ENCODE measurements around the gene PDE9A. TPM values are rescaled to one million over a fixed set of nuclear protein-coding genes. Genes with fewer than 3 reads are reported as not detected.
"Not testable (repeated sequence)": the region's sequence is repeated elsewhere in the genome, so short reads cannot be mapped to it uniquely, and the experiment has no call there.

The PDE9A gene
- 10 to 100 TPM in 1 of 3 donors, 1 to 10 TPM in 2; 5.6 to 13.6 (median 6.2) TPM for polyA plus RNA-seq

DNA sequence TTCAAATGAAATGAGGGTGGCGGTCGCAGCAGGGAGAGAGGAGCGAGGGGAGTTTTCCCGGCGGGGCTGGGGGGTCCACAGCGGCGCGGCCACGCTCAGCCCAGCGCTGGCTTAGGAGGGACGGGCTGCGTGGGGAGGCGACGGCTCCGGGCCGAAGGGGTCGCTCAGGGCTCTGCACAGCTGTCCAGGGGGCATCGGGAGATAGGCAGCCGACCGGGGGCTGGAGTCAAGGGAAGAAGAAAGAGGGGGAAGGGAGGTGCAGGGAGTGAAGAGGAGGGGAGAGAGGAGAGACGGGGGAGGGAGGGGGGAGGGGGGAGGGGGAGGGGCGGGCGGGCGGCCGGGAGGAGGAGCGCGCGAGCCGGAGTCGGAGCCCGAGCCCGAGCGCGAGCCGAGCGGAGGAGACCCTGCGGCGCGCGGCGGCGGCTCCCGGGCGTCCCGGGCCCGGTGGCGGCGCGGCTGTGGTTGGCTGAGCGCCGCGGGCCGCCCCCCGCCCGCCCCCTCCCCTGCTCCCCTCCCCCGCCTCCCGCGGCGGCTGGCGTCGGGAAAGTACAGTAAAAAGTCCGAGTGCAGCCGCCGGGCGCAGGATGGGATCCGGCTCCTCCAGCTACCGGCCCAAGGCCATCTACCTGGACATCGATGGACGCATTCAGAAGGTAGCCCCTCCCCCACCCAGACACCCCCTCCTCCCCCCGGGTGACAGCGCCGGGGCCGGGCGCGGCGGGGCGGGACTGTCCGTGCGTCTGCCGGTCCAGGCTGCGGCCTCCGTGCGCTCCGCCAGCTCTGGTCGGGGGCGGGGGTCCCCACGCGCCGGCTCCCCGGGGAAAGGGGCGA, at the start of gene PDE9A:
PDE9A (plus strand) TSS at position 391 of the 831 bp plus-strand sequence; CDS start at position 585, 194 bp downstream.
- H3K27ac ChIP-seq (ENCODE audit: low read depth, low read length) = no peak within 1 kb of the TSS
- 0 to 3% (median 1%) methylated on average over 21 to 70 of the region's 91 CpGs for WGBS, 3 donors

GRCh38 chr21:42607102-42607501, 46.3 kb upstream of the PDE9A start:
- 59 to 73% (median 64%) methylated on average over 4 of the region's 4 CpGs for WGBS, 3 donors

DNA sequence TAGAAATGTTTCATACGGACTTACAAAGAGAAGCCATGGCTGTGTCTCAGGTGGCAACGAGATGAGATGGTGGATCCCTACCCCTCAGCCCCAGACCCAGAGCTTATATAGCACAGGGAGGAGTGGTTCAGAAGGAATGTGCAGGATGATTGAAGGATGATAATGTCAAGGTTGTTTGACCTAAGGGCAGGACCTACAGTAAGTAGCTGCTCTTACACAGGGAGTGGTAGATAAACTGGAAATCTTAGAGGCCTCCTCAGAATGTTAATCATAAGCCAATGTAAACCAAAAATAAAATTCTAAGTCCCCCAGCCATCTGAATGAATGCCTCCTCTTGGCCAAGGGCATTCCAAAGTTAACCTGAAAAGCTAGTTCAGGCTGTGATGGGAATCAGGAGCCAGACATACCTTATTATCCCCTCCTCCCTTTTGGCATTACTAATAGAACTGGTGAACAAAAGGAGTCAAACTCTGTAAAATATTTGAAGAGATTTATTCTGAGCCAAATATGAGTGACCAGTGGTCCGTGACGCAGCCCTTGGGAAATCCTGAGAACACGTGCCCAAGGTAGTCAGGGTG, 45.8 kb upstream of the PDE9A start:
- 73 to 81% (median 77%) methylated on average over 5 of the region's 5 CpGs for WGBS, 3 donors
- no peak overlapping the region for H3K27ac ChIP-seq (ENCODE audit: low read depth, low read length)

More at GRCh38 chr21:42607102-42607501, 46.3 kb upstream of the PDE9A start:
- H3K27ac ChIP-seq (ENCODE audit: low read depth, low read length) = no peak overlapping the region

- no peak overlapping the region for H3K27ac ChIP-seq (ENCODE audit: low read depth, low read length)
- 57 to 74% (median 70%) methylated on average over 4 of the region's 4 CpGs for WGBS, 3 donors
Measured at GRCh38 chr21:42608446-42608845, 45.0 kb upstream of the PDE9A start.

DNA sequence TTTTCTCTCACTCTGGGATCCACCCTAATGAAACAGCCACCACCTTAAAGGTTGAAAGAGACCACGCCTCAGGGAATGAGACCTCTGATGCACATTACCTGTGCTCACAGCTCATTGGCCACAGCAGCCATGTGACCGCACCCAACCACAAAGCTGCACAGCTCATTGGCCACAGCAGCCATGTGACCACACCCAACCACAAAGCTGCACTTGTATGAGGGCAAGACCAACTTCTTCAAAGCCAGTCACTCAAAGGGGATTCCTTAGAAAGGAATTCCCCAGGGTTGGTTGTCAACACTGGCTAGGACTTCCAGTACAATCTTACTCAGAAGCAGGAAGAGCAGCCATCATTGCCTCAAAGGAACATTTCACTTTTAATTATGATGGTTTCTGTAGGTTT, 43.6 kb upstream of the PDE9A start:
- H3K27ac ChIP-seq (ENCODE audit: low read depth, low read length) = no peak overlapping the region
- 87 to 96% (median 94%) methylated on average over 2 of the region's 2 CpGs for WGBS, 3 donors

GRCh38 chr21:42611852-42612251, 41.6 kb upstream of the PDE9A start:
- no peak overlapping the region for H3K27ac ChIP-seq (ENCODE audit: low read depth, low read length)
- WGBS, 3 donors = 90 to 93% (median 92%) methylated on average over 3 of the region's 3 CpGs

DNA sequence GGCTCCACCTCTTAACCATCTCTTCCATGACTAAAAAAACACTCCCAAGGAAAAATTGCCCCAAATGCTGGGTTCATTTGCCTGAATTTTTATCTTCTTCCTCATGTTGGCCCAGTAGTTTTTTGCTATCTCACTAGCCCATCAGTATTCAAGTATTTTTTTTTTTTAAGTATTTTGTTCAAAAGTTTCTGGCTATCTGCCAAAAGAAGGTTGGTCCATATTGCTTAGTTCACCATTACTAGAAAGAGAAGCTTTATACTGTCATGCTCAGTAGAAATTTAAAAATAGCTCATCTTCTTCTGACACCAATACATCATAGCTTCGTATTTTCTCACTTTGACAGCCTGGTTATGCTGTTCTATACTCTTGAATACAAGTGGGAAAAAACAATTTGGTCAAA, 41.0 kb upstream of the PDE9A start:
- H3K27ac ChIP-seq (ENCODE audit: low read depth, low read length) = no peak overlapping the region
- WGBS, 3 donors = 82 to 97% (median 97%) methylated on average over 1 of the region's 1 CpG

DNA sequence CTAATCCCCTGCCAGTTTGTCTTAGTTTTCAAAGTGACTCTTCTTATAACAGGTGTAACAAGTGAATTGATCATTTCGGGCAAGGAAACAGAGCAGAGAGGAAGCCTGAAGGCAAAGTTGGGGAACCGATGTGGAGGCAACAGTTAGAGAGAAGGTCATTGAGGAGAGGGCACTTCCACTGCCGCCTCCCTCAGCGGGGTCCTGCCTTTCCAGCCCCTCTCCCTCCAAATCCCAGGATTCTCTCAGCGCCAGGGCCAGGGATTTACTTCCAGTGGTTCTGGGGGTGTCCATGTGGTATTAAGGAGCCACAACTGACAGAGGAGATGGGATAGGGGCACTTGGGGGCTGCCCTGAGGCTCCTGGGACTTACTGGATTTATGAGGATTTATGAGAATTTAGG, 39.7 kb upstream of the PDE9A start:
- H3K27ac ChIP-seq (ENCODE audit: low read depth, low read length) = no peak overlapping the region
- WGBS, 3 donors = 91 to 95% (median 93%) methylated on average over 5 of the region's 5 CpGs

GRCh38 chr21:42614396-42614795, 39.0 kb upstream of the PDE9A start:
- no peak overlapping the region for H3K27ac ChIP-seq (ENCODE audit: low read depth, low read length)
- 64 to 81% (median 72%) methylated on average over 9 of the region's 9 CpGs for WGBS, 3 donors

GRCh38 chr21:42614811-42615351, 38.5 kb upstream of the PDE9A start:
- 22 to 26% (median 26%) methylated on average over 14 of the region's 14 CpGs for WGBS, 3 donors

GRCh38 chr21:42615377-42615776, 38.0 kb upstream of the PDE9A start:
- H3K27ac ChIP-seq (ENCODE audit: low read depth, low read length) = not testable (repeated sequence)
- 60 to 100% (median 100%) methylated on average over 1 to 4 of the region's 5 CpGs for WGBS, 3 donors

More at GRCh38 chr21:42614811-42615351, 38.5 kb upstream of the PDE9A start:
- no peak overlapping the region for H3K27ac ChIP-seq (ENCODE audit: low read depth, low read length)

- WGBS, 3 donors = 55 to 67% (median 59%) methylated on average over 3 of the region's 3 CpGs
- H3K27ac ChIP-seq (ENCODE audit: low read depth, low read length) = no peak overlapping the region
Measured at GRCh38 chr21:42615924-42616323, 37.5 kb upstream of the PDE9A start.

GRCh38 chr21:42616446-42616845, 37.0 kb upstream of the PDE9A start:
- no peak overlapping the region for H3K27ac ChIP-seq (ENCODE audit: low read depth, low read length)
- WGBS, 3 donors = 13 to 23% (median 16%) methylated on average over 18 of the region's 18 CpGs

- whole genome bisulfite sequencing, 3 donors = 74 to 81% (median 79%) methylated on average over 21 of the region's 21 CpGs
- no peak overlapping the region for H3K27ac ChIP-seq (ENCODE audit: low read depth, low read length)
Measured at GRCh38 chr21:42616941-42617340, 36.5 kb upstream of the PDE9A start.

DNA sequence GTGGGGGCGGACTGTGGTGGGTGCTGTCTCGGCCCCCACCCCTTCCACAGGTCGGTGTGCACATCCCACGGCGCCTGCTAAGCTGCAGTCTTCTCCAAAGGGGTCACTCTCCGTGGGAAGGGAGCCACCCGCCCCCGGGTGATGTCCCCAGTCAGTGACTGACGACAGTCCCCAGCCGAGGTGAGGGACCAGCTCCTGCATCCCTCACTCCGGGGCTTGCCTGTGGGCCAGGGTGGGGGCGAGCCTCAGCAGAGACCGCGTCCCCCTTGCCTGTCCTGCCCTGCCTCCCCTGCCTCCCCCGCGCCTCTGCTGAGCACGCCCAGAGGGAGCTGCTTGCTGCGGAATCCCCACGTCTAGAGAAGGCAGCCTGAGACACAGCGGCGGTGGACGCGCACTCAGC, 35.9 kb upstream of the PDE9A start:
- H3K27ac ChIP-seq (ENCODE audit: low read depth, low read length) = no peak overlapping the region
- WGBS, 3 donors = 53 to 60% (median 60%) methylated on average over 23 of the region's 23 CpGs

DNA sequence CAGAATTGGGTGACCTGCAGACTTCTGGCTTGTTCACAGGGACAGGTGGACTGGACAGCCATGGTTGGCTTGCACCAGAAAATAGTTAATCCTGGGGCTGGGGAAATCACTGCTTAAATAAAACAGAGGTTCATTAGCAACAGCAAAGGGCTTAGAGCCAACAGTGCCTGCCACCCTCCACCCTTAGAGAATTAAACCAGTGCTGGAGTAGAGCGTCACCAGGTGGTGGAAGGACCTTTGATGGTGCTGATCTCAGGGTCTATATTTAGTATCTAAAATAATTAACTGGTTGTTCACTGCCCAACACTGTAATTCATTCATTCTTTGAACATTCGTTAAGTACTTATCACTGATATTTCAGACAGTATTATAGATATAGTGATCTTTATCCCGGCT, 34.7 kb upstream of the PDE9A start:
- WGBS, 3 donors = 42 to 83% (median 77%) methylated on average over 3 of the region's 3 CpGs
- no peak overlapping the region for H3K27ac ChIP-seq (ENCODE audit: low read depth, low read length)

DNA sequence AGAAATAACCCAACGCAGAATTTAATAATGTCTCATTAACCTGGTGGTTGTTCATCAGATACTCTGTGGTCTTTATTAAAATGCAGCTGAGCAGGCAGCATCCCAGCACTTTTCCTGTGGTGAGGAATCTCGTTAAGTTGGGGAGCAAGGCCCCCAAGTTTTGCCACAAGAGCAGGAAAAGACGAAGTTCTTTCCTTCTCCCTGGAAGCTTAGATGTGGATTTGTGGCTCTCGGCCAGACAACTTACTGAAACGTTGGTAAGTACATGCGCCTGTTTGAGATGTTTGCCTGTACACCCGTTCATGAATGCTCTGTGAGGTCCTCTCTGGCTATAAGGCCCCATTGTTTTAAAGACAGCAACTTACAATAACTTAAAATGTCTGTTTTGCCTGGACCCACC, 34.3 kb upstream of the PDE9A start:
- WGBS, 3 donors = 60 to 79% (median 74%) methylated on average over 7 of the region's 7 CpGs

DNA sequence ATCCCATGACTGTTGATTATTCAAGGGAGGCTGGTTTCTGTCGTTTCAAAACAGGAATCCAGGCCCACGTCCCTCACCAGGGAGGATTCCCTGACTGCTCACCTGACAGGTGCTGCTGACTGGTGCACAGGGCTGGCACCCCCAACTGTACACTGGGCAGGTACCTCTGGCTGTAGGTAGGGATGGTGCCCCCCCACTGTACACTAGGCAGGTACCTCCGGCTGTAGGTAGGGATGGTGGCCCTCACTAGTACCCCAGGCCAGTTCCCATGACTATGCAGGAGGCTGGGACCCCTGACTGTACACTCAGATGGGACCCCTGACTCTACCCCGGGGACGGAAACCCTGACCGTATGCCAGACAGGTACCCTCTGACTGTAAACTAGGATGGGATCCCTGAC, 33.6 kb upstream of the PDE9A start:
- WGBS, 3 donors = 73 to 88% (median 84%) methylated on average over 6 of the region's 6 CpGs
- no peak overlapping the region for H3K27ac ChIP-seq (ENCODE audit: low read depth, low read length)

More for the DNA sequence above, 34.3 kb upstream of the PDE9A start:
- H3K27ac ChIP-seq (ENCODE audit: low read depth, low read length) = no peak overlapping the region

DNA sequence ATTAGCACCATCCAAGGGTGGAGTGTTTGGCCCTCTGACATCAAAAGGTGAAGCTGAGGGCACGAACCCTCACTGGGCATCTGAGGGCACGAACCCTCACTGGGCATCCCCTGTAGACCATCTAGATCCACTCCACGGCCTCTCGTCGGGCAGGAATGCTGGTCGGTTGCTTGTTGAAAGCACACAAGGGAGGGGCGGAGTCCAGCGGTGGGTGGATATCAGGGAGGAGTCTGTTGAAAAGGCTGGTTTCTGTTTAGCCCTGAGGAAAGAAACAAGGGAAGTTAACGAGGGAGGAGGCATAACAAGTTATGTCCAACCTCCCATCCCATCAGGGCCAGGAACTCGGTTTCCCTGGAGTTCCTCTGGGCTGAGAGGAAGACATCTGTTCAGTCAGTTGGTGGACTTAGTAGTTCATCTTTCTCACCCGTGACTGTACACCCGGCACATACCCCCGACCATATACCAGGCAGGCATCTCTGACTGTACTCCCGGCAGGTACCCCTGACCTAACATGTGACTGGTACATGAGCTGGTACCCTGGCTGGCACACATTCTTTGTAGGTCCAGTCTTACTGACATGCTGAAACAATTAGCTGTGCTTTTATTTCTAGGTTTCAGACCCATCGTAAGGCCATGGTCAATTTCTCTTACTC, 32.1 kb upstream of the PDE9A start:
- 62 to 74% (median 71%) methylated on average over 15 of the region's 15 CpGs for WGBS, 3 donors

More for the DNA sequence above, 32.1 kb upstream of the PDE9A start:
- no peak overlapping the region for H3K27ac ChIP-seq (ENCODE audit: low read depth, low read length)

Measured in adipose tissue (tissue), 3 donors.